Endothelial cell of umbilical vein (primary cell): Measurements from ENCODE around the gene NIN. TPM values are rescaled to one million over a fixed set of nuclear protein-coding genes. Genes with fewer than 3 reads are reported as not detected.

ENCODE experiments used
- BruUV-seq: library from RNA; stranded (reverse); fragments of 400-500 nt; replicated peaks from 2 replicates; lab custom pipeline; 2021; lab: Mats Ljungman, UMichigan
- CTCF ChIA-PET: fragments of 300-600, 350-600 bp; sonication (Branson Sonifier 250); formaldehyde crosslinking; loops from one replicate; lab custom pipeline; 2021; ENCODE audit warnings: antibody characterized with exemption, inconsistent platforms; lab: Charles Lee
- POLR2A ChIA-PET: fragments of 300-600, 350-600 bp; sonication (Branson Sonifier 250); formaldehyde crosslinking; loops from one replicate; lab custom pipeline; 2021; ENCODE audit warnings: antibody characterized with exemption, inconsistent platforms; lab: Charles Lee
- DNase-seq: peaks from one replicate; pipeline ENCODE4 v3.0.0-alpha.2; 2011; ENCODE audit warnings: low read depth, low spot score
- FAIRE-seq: peaks from 2 replicates; lab custom pipeline; 2011; peaks lifted over from hg19 to GRCh38; lab: Jason Lieb, UNC
- H2AFZ ChIP-seq: 2 replicates; pipeline ENCODE4 v1.6.0; 2012; ENCODE audit warnings: low read depth, low read length, control low read depth, inconsistent platforms
- H3K27ac ChIP-seq: 2 replicates; pipeline ENCODE4 v1.5.1; 2011; ENCODE audit warnings: low read depth, mild to moderate bottlenecking, control low read depth, low read length, moderate library complexity; ENCODE audit not compliant: insufficient read depth
- H3K27me3 ChIP-seq, 2 experiments: 2 replicates each; pipeline versions ENCODE4 v1.6.0 to v1.6.1; 2011; ENCODE audit warnings: low read length in 2 of 2, mixed read lengths in 1 of 2; ENCODE audit not compliant: control insufficient read depth in 2 of 2, insufficient read depth in 2 of 2
- H3K36me3 ChIP-seq, 2 experiments: 2 replicates in 1 of 2; 3 replicates in 1 of 2; pipeline ENCODE4 v1.5.1; 2011; ENCODE audit warnings: low read length in 2 of 2, mild to moderate bottlenecking in 1 of 2, moderate library complexity in 1 of 2; ENCODE audit not compliant: control insufficient read depth in 2 of 2, insufficient read depth in 2 of 2; ENCODE audit errors: extremely low read depth in 1 of 2
- H3K4me1 ChIP-seq: 3 replicates; pipeline ENCODE4 v1.5.1; 2011; ENCODE audit warnings: mild to moderate bottlenecking, low read length; ENCODE audit not compliant: control insufficient read depth, insufficient read depth; ENCODE audit errors: extremely low read depth
- H3K4me2 ChIP-seq: 2 replicates; pipeline ENCODE4 v1.6.1; 2011; ENCODE audit warnings: low read length, control low read depth, mixed read lengths; ENCODE audit not compliant: insufficient read depth
- H3K4me3 ChIP-seq, 3 experiments: fragments of 200-600 bp in 1 of 3; sonication (generic), shearing (Covaris generic) in 1 of 3; replicated peaks in 1 of 3; 2 replicates each; pipeline ENCODE4 v1.5.1; 2011 to 2016; ENCODE audit warnings: control low read depth in 3 of 3, low read length in 3 of 3, mild to moderate bottlenecking in 2 of 3, inconsistent platforms in 1 of 3, low read depth in 1 of 3, moderate library complexity in 1 of 3; ENCODE audit not compliant: insufficient read depth in 1 of 3
- H3K79me2 ChIP-seq: 2 replicates; pipeline ENCODE4 v1.6.0; 2012; ENCODE audit warnings: low read length, inconsistent platforms; ENCODE audit not compliant: control insufficient read depth, insufficient read depth
- H3K9ac ChIP-seq: replicated peaks from 2 replicates; pipeline ENCODE3; 2011; ENCODE audit warnings: low read length, control low read depth; ENCODE audit not compliant: insufficient read depth; ENCODE audit errors: extremely low read depth
- H3K9me1 ChIP-seq: replicated peaks from 3 replicates; pipeline ENCODE4 v1.6.0; 2011; ENCODE audit warnings: mild to moderate bottlenecking, low read length; ENCODE audit not compliant: control insufficient read depth, insufficient read depth; ENCODE audit errors: extremely low read depth
- H3K9me3 ChIP-seq: replicated peaks from 2 replicates; pipeline ENCODE4 v1.5.1; 2012; ENCODE audit warnings: low read length, inconsistent platforms; ENCODE audit not compliant: control insufficient read depth, insufficient read depth
- H4K20me1 ChIP-seq: replicated peaks from 2 replicates; pipeline ENCODE3; 2011; ENCODE audit warnings: mild to moderate bottlenecking, low read length; ENCODE audit not compliant: control insufficient read depth, insufficient read depth; ENCODE audit errors: extremely low read depth
- CTCF ChIP-seq, 2 donors: IDR thresholded peaks; 1 replicate in 1 of 2; 2 replicates in 1 of 2; pipeline ENCODE4 v1.5.1; 2011; ENCODE audit warnings: low read length in 2 of 2, mild to moderate bottlenecking in 2 of 2, moderate library complexity in 2 of 2, control low read depth in 1 of 2, inconsistent platforms in 1 of 2, low read depth in 1 of 2; ENCODE audit not compliant: insufficient read depth in 1 of 2; ENCODE audit errors: extremely low read depth in 1 of 2
- EZH2 ChIP-seq: IDR thresholded peaks from 2 replicates; pipeline ENCODE4 v1.6.1; 2012; ENCODE audit warnings: borderline replicate concordance, low read depth, mild to moderate bottlenecking, moderate library complexity, low read length, inconsistent platforms; ENCODE audit not compliant: severe bottlenecking
- FOS ChIP-seq: IDR thresholded peaks from 2 replicates; pipeline ENCODE4 v1.6.1; 2011; ENCODE audit warnings: mild to moderate bottlenecking, low read length, moderate library complexity, borderline replicate concordance; ENCODE audit not compliant: insufficient read depth
- GATA2 ChIP-seq: IDR thresholded peaks from 2 replicates; pipeline ENCODE4 v1.7.0; 2011; ENCODE audit warnings: low read depth, mild to moderate bottlenecking, moderate library complexity, mixed read lengths, low read length; ENCODE audit not compliant: insufficient read length, insufficient read depth
- JUN ChIP-seq: IDR thresholded peaks from 2 replicates; pipeline ENCODE4 v1.6.1; 2011; ENCODE audit warnings: borderline replicate concordance, low read depth; ENCODE audit not compliant: insufficient read length, insufficient read depth
- MAX ChIP-seq: IDR thresholded peaks from 2 replicates; pipeline ENCODE4 v1.6.1; 2011; ENCODE audit not compliant: insufficient read depth, insufficient read length
- MYC ChIP-seq: IDR thresholded peaks from one replicate; pipeline ENCODE4 v1.6.1; 2011; ENCODE audit warnings: mild to moderate bottlenecking, low read depth, low read length
- POLR2A ChIP-seq: IDR thresholded peaks from 2 replicates; pipeline ENCODE4 v1.6.1; 2012; ENCODE audit warnings: low read depth, mild to moderate bottlenecking, control low read depth, low read length
- POLR2AphosphoS5 ChIP-seq: IDR thresholded peaks from 2 replicates; pipeline ENCODE4 v1.6.1; 2012; ENCODE audit warnings: low read depth, mild to moderate bottlenecking, control low read depth, low read length, moderate library complexity; ENCODE audit not compliant: insufficient read depth
- dilution Hi-C: fragments of 300-500 bp; cut with MboI; formaldehyde crosslinking; loops from one replicate; pipeline ENCODE4 v1.15.0; 2019; ENCODE audit warnings: low sequenced_read_pairs; ENCODE audit not compliant: extremely low pct_ligation_motif_present
- intact Hi-C: fragments of 100-400 bp; cut with micrococcal nuclease; formaldehyde crosslinking; loops from one replicate; pipeline ENCODE4 v1.10.0; 2022
- polyA plus RNA-seq, 4 experiments: library from polyadenylated mRNA; depleted of rRNA in 3 of 4; stranded (reverse) in 3 of 4; unstranded in 1 of 4; fragments of >200 nt; gene quantifications; 2 replicates each; pipeline versions ENCODE4 v1.2.1 to v1.2.3, GENCODE V29; 2011 to 2012; ENCODE audit warnings: missing spikeins in 1 of 4
- total RNA-seq: library from RNA; stranded (reverse); gene quantifications from 2 replicates; pipeline ENCODE4 v1.2.3, GENCODE V29; 2021

Gene NIN
- total and polyA plus RNA-seq, 2 donors (not counting 3 experiments of a cell fraction or from before 2014, with no cell fraction given): 7.1 to 76.3 TPM

GRCh38 chr14:50823762-50824636 lies 7.0 kb downstream of the NIN start:
- no peak overlapping the region for H3K27ac ChIP-seq
- H3K27me3 ChIP-seq: no peaks in the 10 kb centered on the region
- no peak for DNase-seq
- no peaks in the 10 kb centered on the region for H3K9me3 ChIP-seq
- peaks cover 9% of the 10 kb centered on the region for H4K20me1 ChIP-seq
- intact Hi-C loops (no loop called here), dilution Hi-C loops (no loop called here)
- H2AFZ ChIP-seq: no peak overlapping the region
- H3K4me2 ChIP-seq: no peak overlapping the region
- POLR2A ChIA-PET: no interaction called here
- peaks cover 89% of the 10 kb centered on the region for H3K79me2 ChIP-seq
- no peak for FAIRE-seq
- no peaks in the 10 kb centered on the region for H3K9me1 ChIP-seq
- CTCF ChIA-PET: interaction anchor here (0.9 to 1.7 kb wide), 5 partner anchors 11 to 47 kb away, joined by 3 to 6 read pairs (median 4); no protein-coding TSS in a partner anchor
- no peak overlapping the region for H3K9ac ChIP-seq
- peaks cover 3% of the 10 kb centered on the region for H3K4me1 ChIP-seq
- H3K4me3 ChIP-seq: no peak overlapping the region
- TF ChIP-seq FOS: no peak
- peaks cover 0 to 2% of the 10 kb centered on the region in 2 experiments for H3K36me3 ChIP-seq
- BruUV-seq: no TSS peak

GRCh38 chr14:50823051-50823761 lies 7.8 kb downstream of the NIN start:
- no peak overlapping the region for H3K4me3 ChIP-seq

More at GRCh38 chr14:50823051-50823761, 7.8 kb downstream of the NIN start:
- no peak overlapping the region for H2AFZ ChIP-seq
- H3K9me1 ChIP-seq: no peaks in the 10 kb centered on the region
- BruUV-seq: no TSS peak
- H3K27me3 ChIP-seq: no peaks in the 10 kb centered on the region
- no peak overlapping the region for H3K4me2 ChIP-seq
- no peaks in the 10 kb centered on the region for H3K4me1 ChIP-seq
- no peak for DNase-seq
- H3K36me3 ChIP-seq: peaks cover 0 to 2% of the 10 kb centered on the region in 2 experiments
- no peaks in the 10 kb centered on the region for H3K9me3 ChIP-seq
- H3K79me2 ChIP-seq: peaks cover 87% of the 10 kb centered on the region
- ChIA-PET POLR2A (no interaction called here), CTCF (interaction anchor here (0.9 to 1.7 kb wide), 5 partner anchors 11 to 46 kb away, joined by 3 to 6 read pairs (median 4); no protein-coding TSS in a partner anchor)
- H3K27ac ChIP-seq: no peak overlapping the region
- intact Hi-C loops: no loop called here
- TF ChIP-seq JUN (no peak), POLR2AphosphoS5 (no peak), GATA2 (no peak), MAX (no peak), FOS (no peak), CTCF (IDR thresholded peaks at IDR 0.05; ENCODE audit: extremely low read depth in 1 of 2, insufficient read depth in 1 of 2, low read depth in 1 of 2, low read length in 2 of 2) (no peak), EZH2 (no peak), POLR2A (no peak), MYC (no peak)
- no peak overlapping the region for H3K9ac ChIP-seq
- dilution Hi-C loops: no loop called here
- H4K20me1 ChIP-seq: peaks cover 6% of the 10 kb centered on the region
- FAIRE-seq: no peak
